GM23338 (cell line): ENCODE measurements around the gene ANKS1B. TPM values are rescaled to one million over a fixed set of nuclear protein-coding genes. Genes with fewer than 3 reads are reported as not detected.

Experiments
- ATAC-seq: fragments of 200-7000 bp; cut with Tn5 transposase; 3 replicates; pipeline ENCODE4 v1.9.1; 2020
- DNase-seq: peaks from one replicate; pipeline ENCODE4 v3.0.0-alpha.2; 2015; ENCODE audit warnings: low spot score
- H2AFZ ChIP-seq: fragments of 200-600 bp; sonication (generic); 2 replicates; pipeline ENCODE4 v1.8.0; 2016; ENCODE audit warnings: antibody characterized with exemption, mild to moderate bottlenecking, moderate library complexity
- H3F3A ChIP-seq: fragments of 200-600 bp; sonication (generic); replicated peaks from 2 replicates; pipeline ENCODE4 v1.8.0; 2017; ENCODE audit warnings: antibody characterized with exemption, mixed run types, low read depth
- H3K27ac ChIP-seq: fragments of 200-600 bp; sonication (generic); 2 replicates; pipeline ENCODE4 v1.6.1; 2016; ENCODE audit warnings: low read depth
- H3K27me3 ChIP-seq: fragments of 200-600 bp; sonication (generic); 2 replicates; pipeline ENCODE4 v1.8.0; 2016; ENCODE audit warnings: mild to moderate bottlenecking, mixed run types, moderate library complexity; ENCODE audit not compliant: insufficient read depth
- H3K36me3 ChIP-seq: fragments of 200-600 bp; sonication (generic); 2 replicates; pipeline ENCODE4 v1.8.0; 2016; ENCODE audit warnings: mild to moderate bottlenecking; ENCODE audit not compliant: insufficient read depth
- H3K4me1 ChIP-seq: fragments of 200-600 bp; sonication (generic); 2 replicates; pipeline ENCODE4 v1.8.0; 2016; ENCODE audit warnings: mild to moderate bottlenecking, moderate library complexity; ENCODE audit not compliant: insufficient read depth
- H3K4me2 ChIP-seq: fragments of 200-600 bp; sonication (generic); 2 replicates; pipeline ENCODE4 v1.7.1; 2017; ENCODE audit warnings: mixed run types
- H3K4me3 ChIP-seq: fragments of 200-600 bp; sonication (generic); 2 replicates; pipeline ENCODE4 v1.6.1; 2016; ENCODE audit warnings: mixed run types
- H3K79me2 ChIP-seq: fragments of 200-600 bp; sonication (generic); replicated peaks from 2 replicates; pipeline ENCODE4 v1.8.0; 2017; ENCODE audit warnings: mild to moderate bottlenecking; ENCODE audit not compliant: insufficient read depth
- H3K9me2 ChIP-seq: fragments of 200-600 bp; sonication (generic); 2 replicates; pipeline ENCODE4 v1.8.0; 2017; ENCODE audit not compliant: insufficient read depth
- H4K20me1 ChIP-seq: fragments of 200-600 bp; sonication (generic); replicated peaks from 2 replicates; pipeline ENCODE4 v1.8.0; 2017; ENCODE audit warnings: mild to moderate bottlenecking; ENCODE audit not compliant: insufficient read depth
- H3K27ac Mint-ChIP-seq: 2 replicates; pipeline ENCODE4 v1.8.0; 2020; ENCODE audit warnings: inconsistent platforms, mild to moderate bottlenecking, moderate library complexity, mixed read lengths
- H3K27me3 Mint-ChIP-seq: 3 replicates; pipeline ENCODE4 v1.8.0; 2022; ENCODE audit warnings: low read depth, mild to moderate bottlenecking, moderate library complexity, mixed read lengths, inconsistent platforms; ENCODE audit not compliant: insufficient read depth, poor library complexity
- H3K36me3 Mint-ChIP-seq: 3 replicates; pipeline ENCODE4 v1.8.0; 2021; ENCODE audit warnings: low read depth, mild to moderate bottlenecking, inconsistent platforms, moderate library complexity, mixed read lengths
- H3K4me1 Mint-ChIP-seq: 3 replicates; pipeline ENCODE4 v1.8.0; 2020; ENCODE audit warnings: mild to moderate bottlenecking, inconsistent platforms, mixed read lengths
- H3K4me3 Mint-ChIP-seq: 3 replicates; pipeline ENCODE4 v1.8.0; 2021; ENCODE audit warnings: moderate library complexity, mild to moderate bottlenecking, inconsistent platforms, mixed read lengths
- H3K9me3 Mint-ChIP-seq: 3 replicates; pipeline ENCODE4 v1.8.0; 2020; ENCODE audit warnings: moderate library complexity, mild to moderate bottlenecking, inconsistent platforms, mixed read lengths
- EZH2 ChIP-seq: fragments of 200-600 bp; sonication (generic); IDR thresholded peaks from one replicate; pipeline ENCODE4 v1.8.0; 2017; ENCODE audit warnings: antibody characterized with exemption, mild to moderate bottlenecking, low read depth; ENCODE audit not compliant: unreplicated experiment
- NANOG ChIP-seq: IDR thresholded peaks from 2 replicates; pipeline ENCODE4 v1.6.1; 2016; ENCODE audit warnings: antibody characterized with exemption, borderline replicate concordance
- POLR2AphosphoS5 ChIP-seq: IDR thresholded peaks from 2 replicates; pipeline ENCODE4 v1.6.1; 2016; ENCODE audit warnings: antibody characterized with exemption, low read depth
- REST ChIP-seq: IDR thresholded peaks from one replicate; pipeline ENCODE4 v1.6.1; 2018; ENCODE audit warnings: antibody characterized with exemption; ENCODE audit not compliant: unreplicated experiment
- ZNF114 ChIP-seq: fragments of 250-450 bp; sonication (Bioruptor Pico); IDR thresholded peaks from 2 replicates; pipeline ENCODE4 v1.5.0; 2020; ENCODE audit warnings: mild to moderate bottlenecking, moderate library complexity
- ZNF462 ChIP-seq: fragments of 250-450 bp; sonication (Bioruptor Pico); IDR thresholded peaks from 2 replicates; pipeline ENCODE4 v1.5.0; 2020; ENCODE audit warnings: mild to moderate bottlenecking, moderate library complexity
- polyA plus RNA-seq: library from polyadenylated mRNA; unstranded; fragments of >200 nt; fragmentation: Nextera tagmentation; extraction: Ambion mirVana; gene quantifications from 2 replicates; pipeline ENCODE4 v1.2.1, GENCODE V29; 2016
- total RNA-seq: library from RNA; depleted of rRNA; stranded (reverse); fragments of >200 nt; shearing (Covaris generic); gene quantifications from 2 replicates; pipeline ENCODE4 v1.2.3, GENCODE V29; 2014

Gene ANKS1B
- total and polyA plus RNA-seq, 2 experiments from 2014 or later: 4.3 to 5.8 TPM

- TF ChIP-seq NANOG (peak; percentile 79), EZH2 (no peak), ZNF462 (CRISPR knock-in tag) (no peak), ZNF114 (CRISPR knock-in tag) (no peak), REST (no peak), POLR2AphosphoS5 (no peak)
- Histone ChIP-seq H3K36me3 (no peaks in the 10 kb centered on the region), H3F3A (no peaks in the 10 kb centered on the region), H3K27ac (no peak overlapping the region), H3K79me2 (no peaks in the 10 kb centered on the region), H3K4me2 (peak overlapping the region; percentile 18; the same call in 1 of the 2 replicates), H3K4me3 (no peak overlapping the region), H4K20me1 (no peaks in the 10 kb centered on the region), H3K27me3 (no peaks in the 10 kb centered on the region), H2AFZ (no peak overlapping the region), H3K9me2 (no peaks in the 10 kb centered on the region), H3K4me1 (peaks cover 39% of the 10 kb centered on the region)
- 0 out of 3 replicates have a peak, but pooled peaks cover 7% of the 10 kb centered on the region for H3K36me3 Mint-ChIP-seq
- ATAC-seq (no peak), DNase-seq (peak; percentile 23)
- H3K27me3 Mint-ChIP-seq: no peaks in the 10 kb centered on the region
- H3K27ac Mint-ChIP-seq: no peak overlapping the region
- peaks cover 5% of the 10 kb centered on the region; the same call in 2 of the 3 replicates for H3K9me3 Mint-ChIP-seq
- H3K4me3 Mint-ChIP-seq: 0 out of 3 replicates have a peak overlapping the region, but pooled peaks have one; percentile 1
- H3K4me1 Mint-ChIP-seq: peaks cover 52% of the 10 kb centered on the region
Measured at GRCh38 chr12:98861251-98861650, 1123.5 kb downstream of the ANKS1B start.
